AG04450 (cell line): ENCODE measurements around the gene CCDC68. TPM values are rescaled to one million over a fixed set of nuclear protein-coding genes. Genes with fewer than 3 reads are reported as not detected.
"Not testable (repeated sequence)": the region's sequence is repeated elsewhere in the genome, so short reads cannot be mapped to it uniquely, and the experiment has no call there.

Experiments used
- CTCF ChIA-PET: fragments of 300-600, 350-600 bp; formaldehyde crosslinking; extraction: SDS; loops from one replicate; lab custom pipeline; 2022; ENCODE audit warnings: antibody characterized with exemption, inconsistent platforms; lab: Charles Lee
- POLR2A ChIA-PET: fragments of 350-600 bp; formaldehyde crosslinking; extraction: SDS; loops from one replicate; lab custom pipeline; 2021; ENCODE audit warnings: antibody characterized with exemption, inconsistent platforms; lab: Yijun Ruan, JAX
- DNase-seq: peaks from one replicate; pipeline ENCODE4 v3.0.0-alpha.2; 2011; ENCODE audit warnings: low read depth, low spot score
- H3K27ac ChIP-seq: one replicate; pipeline ENCODE4 v1.5.1; 2012; ENCODE audit warnings: low read depth, low read length, control low read depth
- H3K27me3 ChIP-seq: one replicate; pipeline ENCODE4 v1.6.0; 2012; ENCODE audit warnings: low read length; ENCODE audit not compliant: control insufficient read depth, insufficient read depth
- H3K4me3 ChIP-seq: 2 replicates; pipeline ENCODE4 v1.5.1; 2011; ENCODE audit warnings: mild to moderate bottlenecking, low read depth, low read length, control low read depth
- H3K9me3 ChIP-seq: 2 replicates; pipeline ENCODE4 v1.5.1; 2012; ENCODE audit warnings: low read length; ENCODE audit not compliant: control insufficient read depth, insufficient read depth
- polyA plus RNA-seq: library from polyadenylated mRNA; depleted of rRNA; stranded (reverse); fragments of >200 nt; gene quantifications from 2 replicates; pipeline ENCODE4 v1.2.3, GENCODE V29; 2011
- TF ChIP-seq, protein P1 (sequence below): IDR thresholded peaks from 2 replicates; pipeline ENCODE4 v1.5.1; 2011; ENCODE audit warnings: low read depth, low read length, control low read depth, inconsistent platforms

The CCDC68 gene
- polyA plus RNA-seq, 1 experiment, result 9.5 TPM

DNA sequence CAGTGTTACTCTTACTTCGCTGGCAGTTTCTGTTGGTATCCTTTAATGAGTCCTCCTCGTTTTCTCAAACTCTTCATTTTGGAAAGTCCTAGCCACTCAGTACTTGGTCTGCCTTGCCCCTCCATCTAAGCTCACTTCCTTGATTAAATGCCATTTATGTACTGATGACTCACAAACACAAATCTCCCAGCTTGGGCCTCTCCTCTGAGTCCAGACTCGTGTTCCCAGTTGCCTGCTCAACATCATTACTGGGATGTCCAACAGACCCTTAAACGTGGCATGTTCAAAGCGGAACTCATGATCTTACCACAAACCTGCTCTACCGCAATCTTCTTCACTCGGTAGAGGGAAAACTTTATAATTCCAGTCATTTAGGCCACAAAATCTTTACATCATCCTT lies 13.8 kb upstream of the CCDC68 start:
- ChIA-PET CTCF (interaction anchor here (1.4 kb wide), 1 partner anchor 10 kb away, joined by 12 read pairs; no protein-coding TSS in a partner anchor), POLR2A (no interaction called here)
- Histone ChIP-seq H3K27me3 (no peaks in the 10 kb centered on the region), H3K4me3 (no peak overlapping the region), H3K27ac (no peak overlapping the region), H3K9me3 (no peaks in the 10 kb centered on the region)
- no peak for DNase-seq
- TF ChIP-seq, protein P1, sequence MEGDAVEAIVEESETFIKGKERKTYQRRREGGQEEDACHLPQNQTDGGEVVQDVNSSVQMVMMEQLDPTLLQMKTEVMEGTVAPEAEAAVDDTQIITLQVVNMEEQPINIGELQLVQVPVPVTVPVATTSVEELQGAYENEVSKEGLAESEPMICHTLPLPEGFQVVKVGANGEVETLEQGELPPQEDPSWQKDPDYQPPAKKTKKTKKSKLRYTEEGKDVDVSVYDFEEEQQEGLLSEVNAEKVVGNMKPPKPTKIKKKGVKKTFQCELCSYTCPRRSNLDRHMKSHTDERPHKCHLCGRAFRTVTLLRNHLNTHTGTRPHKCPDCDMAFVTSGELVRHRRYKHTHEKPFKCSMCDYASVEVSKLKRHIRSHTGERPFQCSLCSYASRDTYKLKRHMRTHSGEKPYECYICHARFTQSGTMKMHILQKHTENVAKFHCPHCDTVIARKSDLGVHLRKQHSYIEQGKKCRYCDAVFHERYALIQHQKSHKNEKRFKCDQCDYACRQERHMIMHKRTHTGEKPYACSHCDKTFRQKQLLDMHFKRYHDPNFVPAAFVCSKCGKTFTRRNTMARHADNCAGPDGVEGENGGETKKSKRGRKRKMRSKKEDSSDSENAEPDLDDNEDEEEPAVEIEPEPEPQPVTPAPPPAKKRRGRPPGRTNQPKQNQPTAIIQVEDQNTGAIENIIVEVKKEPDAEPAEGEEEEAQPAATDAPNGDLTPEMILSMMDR, result no peak

- DNase-seq, result no peak
- no peaks in the 10 kb centered on the region for H3K27me3 ChIP-seq
- no peaks in the 10 kb centered on the region for H3K9me3 ChIP-seq
- H3K4me3 ChIP-seq, result no peak overlapping the region
- H3K27ac ChIP-seq, result no peak overlapping the region
- CTCF ChIA-PET, result interaction anchor here (2.7 kb wide), 1 partner anchor 14 kb away, joined by 13 read pairs; no protein-coding TSS in a partner anchor
- POLR2A ChIA-PET, result interaction anchor here (0.5 kb wide), 1 partner anchor 808 kb away, joined by 3 read pairs; no protein-coding TSS in a partner anchor
- TF ChIP-seq, protein P1, result no peak
Observed at GRCh38 chr18:54968807-54969206, 9.5 kb upstream of the CCDC68 start.

DNA sequence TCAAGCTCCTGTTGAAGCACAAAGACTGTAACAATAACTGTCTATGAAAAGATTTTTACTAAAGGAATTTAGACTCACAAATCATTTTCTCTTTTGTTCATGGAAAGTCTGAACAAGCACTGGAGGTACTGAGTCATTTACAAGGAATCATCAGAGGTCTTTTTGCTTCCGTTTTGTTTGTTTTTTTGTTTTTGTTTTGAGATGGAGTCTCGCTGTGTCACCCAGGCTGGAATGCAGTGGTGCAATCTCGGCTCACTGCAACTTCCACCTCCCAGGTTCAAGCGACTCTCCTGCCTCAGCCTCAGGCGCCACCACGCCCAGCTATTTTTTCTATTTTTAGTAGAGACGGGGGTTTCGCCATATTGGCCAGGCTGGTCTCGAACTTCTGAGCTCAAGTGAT lies 9.0 kb upstream of the CCDC68 start:
- peak overlapping the region; percentile 55 for H3K27ac ChIP-seq
- H3K4me3 ChIP-seq, H3K27me3 ChIP-seq, H3K9me3 ChIP-seq, POLR2A ChIA-PET, DNase-seq: not testable (repeated sequence)
- CTCF ChIA-PET, result interaction anchor here (2.7 kb wide), 1 partner anchor 14 kb away, joined by 13 read pairs; no protein-coding TSS in a partner anchor

- no peaks in the 10 kb centered on the region for H3K27me3 ChIP-seq
- H3K4me3 ChIP-seq, result no peak overlapping the region
- no peak for DNase-seq
- POLR2A ChIA-PET, result no interaction called here
- TF ChIP-seq, protein P1, result no peak
- no peak overlapping the region for H3K27ac ChIP-seq
- no peaks in the 10 kb centered on the region for H3K9me3 ChIP-seq
- CTCF ChIA-PET, result no interaction called here
Observed at GRCh38 chr18:54967786-54968185, 8.5 kb upstream of the CCDC68 start.

DNA sequence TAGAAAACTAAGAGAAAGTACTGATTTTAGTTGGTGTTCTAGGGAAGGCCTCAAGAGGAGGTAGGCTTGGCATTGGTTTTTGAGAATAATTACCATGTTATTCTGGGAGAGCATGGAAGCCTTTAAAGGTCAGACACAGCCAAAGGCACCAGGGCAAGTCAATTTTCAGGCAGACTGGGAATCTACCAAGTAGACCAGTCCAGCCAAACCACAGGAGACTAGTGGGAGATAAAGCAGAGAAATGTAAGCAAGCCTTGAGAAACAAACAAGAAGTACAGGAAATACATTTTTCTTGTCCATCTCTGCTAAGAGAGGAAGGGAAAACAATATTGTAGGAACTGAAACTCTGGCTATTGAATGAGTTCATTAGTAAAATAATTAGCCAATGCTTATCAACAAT lies 5.5 kb upstream of the CCDC68 start:
- DNase-seq, result no peak
- TF ChIP-seq, protein P1, result no peak
- no peaks in the 10 kb centered on the region for H3K27me3 ChIP-seq
- CTCF ChIA-PET, result interaction anchor here (4.0 kb wide), 1 partner anchor 19 kb away, joined by 25 read pairs; no protein-coding TSS in a partner anchor
- POLR2A ChIA-PET, result no interaction called here
- H3K4me3 ChIP-seq, result no peak overlapping the region
- no peaks in the 10 kb centered on the region for H3K9me3 ChIP-seq
- H3K27ac ChIP-seq, result no peak overlapping the region
